Sigmoid colon (tissue), 7 donors: ENCODE measurements around the gene TMEM167B. TPM values are rescaled to one million over a fixed set of nuclear protein-coding genes. Genes with fewer than 3 reads are reported as not detected.

ENCODE experiments used
- polyA plus RNA-seq, 3 donors: library from polyadenylated mRNA; stranded (reverse); fragments of 200-250 nt; gene quantifications; one replicate each; pipeline ENCODE4 v1.2.3, GENCODE V29; 2013
- small RNA-seq, 3 donors: library from RNA; depleted of rRNA; stranded (forward); fragments of <200 nt; gene quantifications; one replicate each; pipeline ENCODE3, GENCODE V24; 2016
- total RNA-seq, 4 donors: library from RNA; depleted of rRNA; stranded (reverse); fragments of >200 nt; gene quantifications; one replicate each; pipeline ENCODE4 v1.1.0, GENCODE V29; 2016
- donor health status: healthy with polysubstance abuse.
- donor health status: Bipolar disorder and iron deficiency.
- donor health status: healthy.

TMEM167B gene
- total and polyA plus RNA-seq, 7 donors: 16.2 to 33.2 (median 22.7) TPM

Small RNA genes within 50 kb of the gene (small RNA-seq; reads per million reads assigned to genes)
- gene AL356488.2: 0 reads per million in 3 donors

Other genes with a start within 250 kb of the TMEM167B start
- 1 to 10 TPM in 1 of 4 donors, under 1 TPM in 1, not detected in 2; 0.82 to 2.1 TPM for gene AKNAD1, start 233.7 kb upstream of the TMEM167B start, total RNA-seq
- 1 to 10 TPM in 1 of 3 donors, under 1 TPM in 1, not detected in 1; 0.28 to 2.4 TPM for gene AKNAD1, start 233.7 kb upstream of the TMEM167B start, polyA plus RNA-seq
- gene GPSM2, start 213.8 kb upstream of the TMEM167B start, total RNA-seq: 10 to 100 TPM; 34.3 to 71.7 (median 46.9) TPM
- gene GPSM2, start 213.8 kb upstream of the TMEM167B start, polyA plus RNA-seq: 10 to 100 TPM in 2 of 3 donors, 1 to 10 TPM in 1; 7.2 to 15.9 (median 12.0) TPM
- gene CLCC1, start 127.3 kb upstream of the TMEM167B start, total RNA-seq: 10 to 100 TPM; 19.1 to 24.3 (median 20.3) TPM
- gene CLCC1, start 127.3 kb upstream of the TMEM167B start, polyA plus RNA-seq: 10 to 100 TPM in 1 of 3 donors, 1 to 10 TPM in 2; 2.3 to 11.4 (median 6.6) TPM
- gene WDR47, start 48.7 kb upstream of the TMEM167B start, total RNA-seq: 10 to 100 TPM; 16.0 to 34.3 (median 24.0) TPM
- gene WDR47, start 48.7 kb upstream of the TMEM167B start, polyA plus RNA-seq: 1 to 10 TPM; 3.7 to 4.6 (median 4.2) TPM
- gene TAF13, start 14.8 kb upstream of the TMEM167B start, total RNA-seq: 10 to 100 TPM; 19.9 to 44.6 (median 39.0) TPM
- gene TAF13, start 14.8 kb upstream of the TMEM167B start, polyA plus RNA-seq: 10 to 100 TPM; 36.5 to 78.8 (median 52.9) TPM
- gene ELAPOR1, start 23.4 kb downstream of the TMEM167B start, total RNA-seq: under 1 TPM; 0.33 to 0.71 (median 0.48) TPM
- gene ELAPOR1, start 23.4 kb downstream of the TMEM167B start, polyA plus RNA-seq: 10 to 100 TPM in 1 of 3 donors, 1 to 10 TPM in 2; 6.7 to 20.7 (median 7.2) TPM
- 100 to 1,000 TPM; 106 to 160 (median 148) TPM for gene SARS1, start 123.2 kb downstream of the TMEM167B start, total RNA-seq
- gene SARS1, start 123.2 kb downstream of the TMEM167B start, polyA plus RNA-seq: 100 to 1,000 TPM; 100 to 135 (median 108) TPM
- 10 to 100 TPM in 1 of 4 donors, 1 to 10 TPM in 3; 3.6 to 10.8 (median 5.3) TPM for gene CELSR2, start 158.8 kb downstream of the TMEM167B start, total RNA-seq
- gene CELSR2, start 158.8 kb downstream of the TMEM167B start, polyA plus RNA-seq: 1 to 10 TPM in 1 of 3 donors, under 1 TPM in 2; under 0.01 to 3.3 (median under 0.01) TPM
- gene PSRC1, start 192.4 kb downstream of the TMEM167B start, total RNA-seq: 10 to 100 TPM in 1 of 4 donors, 1 to 10 TPM in 3; 2.3 to 13.6 (median 7.4) TPM
- 10 to 100 TPM in 1 of 3 donors, 1 to 10 TPM in 2; 3.0 to 12.2 (median 3.6) TPM for gene PSRC1, start 192.4 kb downstream of the TMEM167B start, polyA plus RNA-seq
- gene MYBPHL, start 216.2 kb downstream of the TMEM167B start, total RNA-seq: not detected
- not detected for gene MYBPHL, start 216.2 kb downstream of the TMEM167B start, polyA plus RNA-seq